Activated CD4-positive, alpha-beta T cell treated with anti-CD3 and anti-CD28 coated beads, Interleukin-2, amount 10 ng/mL, durations not matched to agents 24 days and 14 days (primary cell): ENCODE measurements around the gene ARHGEF39. TPM values are rescaled to one million over a fixed set of nuclear protein-coding genes. Genes with fewer than 3 reads are reported as not detected.

Source experiments
- total RNA-seq: library from RNA; stranded (reverse); gene quantifications from 2 replicates; pipeline ENCODE4 v1.2.3, GENCODE V29; 2022

The ARHGEF39 gene
- total RNA-seq, 1 donor from 2014 or later = 9.9 TPM

Other genes starting within 250 kb of the ARHGEF39 start
- gene RUSC2, start 175.1 kb downstream of the ARHGEF39 start, total RNA-seq = 6.9 and 7.9 TPM in 2 replicates
- 48.7 and 52.9 TPM in 2 replicates for gene TESK1, start 59.9 kb downstream of the ARHGEF39 start, total RNA-seq
- 8.1 and 9.0 TPM in 2 replicates for gene CD72, start 46.8 kb downstream of the ARHGEF39 start, total RNA-seq
- 80.4 and 81.8 TPM in 2 replicates for gene SIT1, start 14.3 kb downstream of the ARHGEF39 start, total RNA-seq
- gene RMRP, start 7.2 kb downstream of the ARHGEF39 start, total RNA-seq = 5,949 and 6,301 TPM in 2 replicates
- gene CCDC107, start 6.9 kb downstream of the ARHGEF39 start, total RNA-seq = 20.8 and 21.8 TPM in 2 replicates
- gene CA9, start 8.7 kb upstream of the ARHGEF39 start, total RNA-seq = 0.52 and 0.82 TPM in 2 replicates
- gene TPM2, start 24.7 kb upstream of the ARHGEF39 start, total RNA-seq = 3.6 and 3.8 TPM in 2 replicates
- 220 and 243 TPM in 2 replicates for gene TLN1, start 67.0 kb upstream of the ARHGEF39 start, total RNA-seq
- gene CREB3, start 67.5 kb upstream of the ARHGEF39 start, total RNA-seq = 27.0 and 27.6 TPM in 2 replicates
- 46.7 and 50.1 TPM in 2 replicates for gene GBA2, start 84.0 kb upstream of the ARHGEF39 start, total RNA-seq
- gene RGP1, start 84.1 kb upstream of the ARHGEF39 start, total RNA-seq = 16.3 and 16.7 TPM in 2 replicates
- gene MSMP, start 89.1 kb upstream of the ARHGEF39 start, total RNA-seq = 0.88 TPM in 1 of 2 replicates, not detected in the other
- 11.3 and 15.4 TPM in 2 replicates for gene NPR2, start 126.4 kb upstream of the ARHGEF39 start, total RNA-seq
- 0.21 and 0.52 TPM in 2 replicates for gene SPAG8, start 147.1 kb upstream of the ARHGEF39 start, total RNA-seq
- 42.3 and 42.5 TPM in 2 replicates for gene HINT2, start 149.8 kb upstream of the ARHGEF39 start, total RNA-seq
- not detected in 2 replicates for gene FAM221B, start 163.5 kb upstream of the ARHGEF39 start, total RNA-seq
- 2.0 and 2.3 TPM in 2 replicates for gene TMEM8B, start 164.0 kb upstream of the ARHGEF39 start, total RNA-seq
- not detected in 2 replicates for gene OR13J1, start 205.2 kb upstream of the ARHGEF39 start, total RNA-seq
- not detected in 2 replicates for gene HRCT1, start 241.0 kb upstream of the ARHGEF39 start, total RNA-seq
- not detected in 2 replicates for gene SPAAR, start 244.3 kb upstream of the ARHGEF39 start, total RNA-seq